ENCODE data around the gene DIS3L2.

- no peak for TF ChIP-seq EZH2 (IDR thresholded peaks at IDR 0.05; ENCODE audit: insufficient read depth, poor library complexity, severe bottlenecking)
- TF ChIP-seq EZH2phosphoT487 (IDR thresholded peaks at IDR 0.05; ENCODE audit: insufficient read depth, low read depth), result no peak
Measured at GRCh38 chr2:231926180-231926741, 35.3 kb upstream of the DIS3L2 start, which contains the start of gene NPPC.
